ENCODE data around the gene ZNF32. TPM values are rescaled to one million over a fixed set of nuclear protein-coding genes. Genes with fewer than 3 reads are reported as not detected.

ZNF32 gene
- total and polyA plus RNA-seq, 2 donors (not counting 3 experiments of a cell fraction or from before 2014, with no cell fraction given): 12.5 to 14.4 TPM

- intact Hi-C loops (cut with micrococcal nuclease) (loop anchor here (10.0 kb wide), 1 partner anchor 1295 kb away; the partner anchor contains the start of gene DEPP1), dilution Hi-C loops (cut with MboI; ENCODE audit: extremely low pct_ligation_motif_present, low sequenced_read_pairs) (no loop called here)
- TF ChIP-seq FOS (IDR thresholded peaks at IDR 0.05; ENCODE audit: borderline replicate concordance, insufficient read depth, low read length) (no peak), MYC (IDR thresholded peaks at IDR 0.05; ENCODE audit: low read depth, low read length) (no peak), JUN (IDR thresholded peaks at IDR 0.05; ENCODE audit: borderline replicate concordance, insufficient read depth, insufficient read length, low read depth) (no peak), MAX (IDR thresholded peaks at IDR 0.05; ENCODE audit: insufficient read depth, insufficient read length) (no peak), POLR2A (IDR thresholded peaks at IDR 0.05; ENCODE audit: low read depth, low read length) (no peak), CTCF (IDR thresholded peaks at IDR 0.05; ENCODE audit: extremely low read depth in 1 of 2, insufficient read depth in 1 of 2, low read depth in 1 of 2, low read length in 2 of 2) (no peak), EZH2 (IDR thresholded peaks at IDR 0.05; ENCODE audit: borderline replicate concordance, low read depth, low read length, severe bottlenecking) (no peak), POLR2AphosphoS5 (IDR thresholded peaks at IDR 0.05; ENCODE audit: insufficient read depth, low read depth, low read length) (no peak), GATA2 (IDR thresholded peaks at IDR 0.05; ENCODE audit: insufficient read depth, insufficient read length, low read depth, low read length) (no peak)
- ChIA-PET CTCF (interaction anchor here (1.3 kb wide), 1 partner anchor 707 kb away, joined by 3 read pairs; no protein-coding TSS in a partner anchor), POLR2A (no interaction called here)
- H3K27ac ChIP-seq (ENCODE audit: insufficient read depth, low read depth, low read length): no peak overlapping the region
- no peaks in the 10 kb centered on the region for H4K20me1 ChIP-seq (replicated peaks; ENCODE audit: control insufficient read depth, extremely low read depth, insufficient read depth, low read length)
- no peaks in the 10 kb centered on the region for H3K9me1 ChIP-seq (replicated peaks; ENCODE audit: control insufficient read depth, extremely low read depth, insufficient read depth, low read length)
- H3K9me3 ChIP-seq (replicated peaks; ENCODE audit: control insufficient read depth, insufficient read depth, low read length): no peaks in the 10 kb centered on the region
- no peak overlapping the region for H3K4me2 ChIP-seq (ENCODE audit: insufficient read depth, low read length)
- H3K4me1 ChIP-seq (ENCODE audit: control insufficient read depth, extremely low read depth, insufficient read depth, low read length): no peaks in the 10 kb centered on the region
- H3K79me2 ChIP-seq (ENCODE audit: control insufficient read depth, insufficient read depth, low read length): no peaks in the 10 kb centered on the region
- no peak overlapping the region for H2AFZ ChIP-seq (ENCODE audit: low read depth, low read length)
- no TSS peak for BruUV-seq (replicated peaks)
- no peak for DNase-seq (ENCODE audit: low read depth, low spot score)
- H3K27me3 ChIP-seq (ENCODE audit: control insufficient read depth in 2 of 2, insufficient read depth in 2 of 2, low read length in 2 of 2): peaks cover 0 to 6% of the 10 kb centered on the region in 2 experiments
- H3K9ac ChIP-seq (replicated peaks; ENCODE audit: extremely low read depth, insufficient read depth, low read length): no peak overlapping the region
- FAIRE-seq: no peak
- H3K36me3 ChIP-seq (ENCODE audit: control insufficient read depth in 2 of 2, extremely low read depth in 1 of 2, insufficient read depth in 2 of 2, low read length in 2 of 2): no peaks in the 10 kb centered on the region
- no peak overlapping the region for H3K4me3 ChIP-seq (replicated peaks in 1 of 3; ENCODE audit: insufficient read depth in 1 of 3, low read depth in 1 of 3, low read length in 3 of 3)
Observed at GRCh38 chr10:43679509-43679908, 30.8 kb upstream of the ZNF32 start.
